HEK293 (cell line): ENCODE measurements around the gene FSTL4.

ENCODE experiments used
- ZNF148 ChIP-seq: fragments of 450-650 bp; formaldehyde crosslinking; IDR thresholded peaks from 2 replicates; pipeline ENCODE4 v1.5.0; 2017; ENCODE audit warnings: missing biosample characterization, missing genetic modification characterization, borderline replicate concordance
- ZNF175 ChIP-seq: fragments of 450-650 bp; formaldehyde crosslinking; IDR thresholded peaks from 2 replicates; pipeline ENCODE4 v1.5.1; 2016; ENCODE audit warnings: missing biosample characterization, missing genetic modification characterization

DNA sequence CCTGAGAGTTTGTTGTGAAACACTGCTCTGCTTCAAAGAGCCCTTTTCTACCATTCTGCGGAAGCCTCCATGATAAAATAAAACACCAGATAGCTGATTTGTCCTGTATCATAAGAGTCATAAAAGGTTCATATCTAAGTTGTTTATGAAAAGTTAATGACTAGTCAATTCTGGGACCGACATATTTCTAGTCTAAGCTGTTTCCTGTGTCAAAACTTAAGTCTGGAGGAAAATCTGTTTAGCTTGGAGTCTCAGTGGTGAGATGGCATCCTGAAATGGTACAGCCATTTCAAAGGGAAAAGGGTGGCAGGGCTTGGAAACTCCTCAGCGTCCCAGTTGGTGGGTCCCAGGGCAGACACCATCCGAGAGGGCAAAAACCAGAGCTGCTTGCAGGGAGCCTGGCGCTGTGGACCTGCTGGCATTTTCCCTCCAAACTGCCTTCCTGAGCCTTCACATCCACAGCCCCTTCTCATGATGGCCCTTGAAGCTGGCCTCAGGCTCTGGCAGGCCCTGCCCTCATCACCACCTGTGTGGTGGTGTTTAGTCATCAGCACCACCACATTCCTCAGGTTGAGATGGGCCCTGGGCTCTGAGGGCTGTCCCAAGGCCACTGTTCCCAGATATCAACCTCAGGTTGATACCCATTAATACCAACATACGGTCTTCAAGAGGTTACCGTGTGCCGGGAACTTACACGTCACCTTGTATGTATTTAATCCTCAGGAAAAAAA is 376.5 kb downstream of the FSTL4 start:
- TF ChIP-seq ZNF148 (tag by site-specific recombination) (no peak), ZNF175 (tag by site-specific recombination) (no peak)
